HG03521 (cell line): Measurements from ENCODE around the gene PLD1.
"Not testable (repeated sequence)": the region's sequence is repeated elsewhere in the genome, so short reads cannot be mapped to it uniquely, and the experiment has no call there.

ENCODE experiments used
- ATAC-seq: cut with Tn5 transposase; IDR thresholded peaks from one replicate; pipeline ENCODE4 v1.9.1; 2021; ENCODE audit warnings: mild to moderate bottlenecking, moderate library complexity; ENCODE audit not compliant: unreplicated experiment

Gene PLD1

DNA sequence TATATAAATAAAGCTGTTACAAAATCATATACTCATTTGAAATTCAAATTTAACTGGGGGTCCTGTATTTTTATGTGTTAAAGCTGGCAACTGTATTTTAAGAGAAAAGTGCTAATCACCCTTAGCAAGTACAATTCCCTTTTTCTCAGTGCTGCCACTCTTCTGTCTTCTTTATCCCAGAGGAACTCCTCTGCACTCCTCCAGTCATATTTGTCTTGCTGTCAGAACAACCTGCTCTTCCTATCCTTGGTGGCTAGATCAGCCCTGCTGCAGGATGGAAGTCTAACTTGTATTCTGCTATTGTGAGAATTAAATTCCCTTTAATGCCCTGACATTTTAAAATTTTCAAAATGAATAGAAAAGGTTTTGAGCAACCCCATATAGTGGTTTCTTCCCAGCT lies 226.2 kb downstream of the PLD1 start:
- ATAC-seq: no peak

DNA sequence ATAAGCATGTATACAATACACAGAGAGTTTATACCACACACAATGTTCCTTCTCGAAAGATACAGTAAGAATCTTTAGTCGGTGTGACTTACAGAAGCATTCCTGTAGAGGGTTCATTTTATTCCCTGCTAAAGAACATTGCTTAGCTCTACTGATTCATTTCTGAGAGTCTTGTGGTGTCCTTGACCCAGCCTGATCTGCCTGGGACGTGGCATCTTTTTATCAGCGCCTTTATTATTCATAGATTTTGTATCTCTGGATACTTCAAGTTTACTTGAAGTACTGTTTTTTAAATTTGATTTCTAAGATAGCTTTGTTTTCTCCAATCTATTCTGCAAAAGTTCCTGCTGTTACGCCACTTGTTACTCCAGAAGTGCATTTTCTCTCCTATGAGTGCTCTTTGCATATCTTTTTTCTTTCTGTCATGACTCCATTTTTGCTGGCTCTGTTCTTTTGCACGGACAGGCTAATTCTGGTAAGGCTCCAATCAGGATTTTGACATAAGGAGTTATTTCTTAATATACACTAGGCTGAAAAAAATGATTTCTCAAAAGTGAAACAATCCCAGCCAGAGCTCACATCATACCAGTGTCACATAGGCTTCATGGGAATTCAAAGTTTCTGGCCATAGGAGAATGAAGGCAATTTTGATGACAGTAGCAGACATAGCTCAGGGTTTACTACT lies 235.6 kb downstream of the PLD1 start:
- ATAC-seq: no peak

DNA sequence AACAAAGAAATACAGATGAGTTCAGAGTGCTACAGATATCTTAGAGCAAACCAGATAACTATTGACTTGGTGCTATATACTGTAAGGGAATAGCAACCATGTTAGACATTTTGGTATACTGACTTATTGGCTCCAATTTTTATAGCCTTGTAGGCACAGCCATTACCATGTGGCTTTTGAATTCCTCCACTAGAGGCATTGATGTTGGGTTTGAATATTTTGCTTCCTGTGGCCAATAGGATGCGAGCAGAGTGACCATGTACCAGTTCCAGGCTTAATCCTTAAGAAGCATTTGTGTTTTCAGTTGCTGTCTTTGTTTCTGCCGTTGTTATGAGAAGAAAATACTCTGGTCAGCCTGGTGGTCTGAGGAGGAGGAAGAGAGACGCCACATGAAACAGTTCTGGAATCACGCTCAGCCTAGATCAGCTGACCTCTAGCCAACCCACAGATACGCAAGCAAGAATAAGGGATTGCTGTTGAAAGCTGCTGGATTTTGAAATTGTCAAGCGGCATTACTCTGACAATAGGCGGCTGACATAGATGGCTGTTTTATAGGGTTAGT lies 240.6 kb downstream of the PLD1 start:
- ATAC-seq: no peak

DNA sequence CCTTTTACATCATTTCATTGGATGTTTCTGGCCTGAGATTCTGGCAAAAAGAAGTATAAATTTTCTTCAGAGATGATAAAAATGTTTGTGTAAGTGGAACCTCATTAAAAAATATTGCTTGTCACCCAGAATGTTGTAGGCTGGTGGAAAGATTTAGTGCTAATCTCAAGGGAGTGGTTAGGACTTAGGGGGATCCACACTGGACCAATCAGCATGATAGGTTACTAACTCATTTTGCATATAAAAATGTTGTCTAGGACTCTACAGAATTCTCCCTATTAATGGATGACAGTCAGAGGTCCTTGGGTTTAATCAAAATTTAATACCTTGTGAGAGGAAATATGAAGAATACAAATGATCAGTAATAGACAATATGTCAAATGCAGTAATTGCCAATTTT lies 241.5 kb downstream of the PLD1 start:
- ATAC-seq: no peak

DNA sequence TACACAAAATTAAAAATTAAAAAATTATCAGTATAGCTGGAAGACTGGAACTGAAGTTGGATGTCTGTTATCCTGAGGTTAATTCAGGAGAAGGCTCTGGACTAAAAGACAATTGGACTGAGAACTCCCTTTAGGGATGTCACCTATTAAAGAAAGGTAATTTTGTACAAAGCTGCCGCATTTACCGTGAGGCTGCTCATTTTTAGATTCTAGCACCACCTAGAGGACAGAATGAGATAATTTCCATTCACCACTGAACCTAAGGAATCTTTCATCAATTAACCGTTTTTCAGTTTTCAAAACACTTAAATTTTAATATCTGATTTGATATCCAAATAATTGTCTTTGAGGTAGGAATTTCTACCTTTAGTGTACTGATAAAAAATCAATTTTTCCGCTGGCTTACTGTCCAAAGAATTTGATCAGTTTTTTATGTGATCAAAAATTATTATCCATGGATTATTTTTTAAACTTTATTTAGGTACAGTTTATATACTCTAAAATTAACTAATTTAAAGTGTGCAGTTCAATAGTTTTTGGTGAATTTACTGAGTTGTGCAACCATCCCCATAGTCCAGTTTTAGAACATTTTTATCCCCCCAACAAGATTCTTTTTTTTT lies 243.4 kb downstream of the PLD1 start:
- ATAC-seq: no peak

DNA sequence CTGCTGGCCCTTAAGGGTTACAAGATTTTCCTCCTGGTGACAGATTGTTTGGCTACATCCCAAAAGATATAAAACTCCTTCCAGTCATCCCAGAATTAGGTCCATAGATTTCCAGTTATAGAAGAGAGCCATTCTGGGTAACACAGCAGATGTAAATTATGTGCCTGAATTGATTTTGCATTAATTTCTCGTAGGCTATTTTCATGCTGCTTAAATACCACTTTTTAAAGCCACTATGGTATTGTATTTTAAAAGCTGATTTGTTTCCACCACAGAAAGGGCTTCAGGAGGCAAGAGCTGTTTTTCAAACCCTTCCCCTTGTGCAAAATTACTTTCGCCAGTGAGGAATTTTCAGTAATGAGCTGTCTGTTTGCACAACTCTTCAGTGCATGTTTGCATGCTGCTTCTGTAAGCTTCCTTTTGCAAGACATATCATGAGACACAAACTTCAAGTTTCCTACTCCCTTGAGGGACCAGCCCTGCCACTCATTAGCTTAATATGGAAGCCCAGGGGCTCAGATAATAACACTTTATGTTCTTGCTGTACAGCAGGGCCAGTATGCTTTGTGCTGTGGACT lies 244.7 kb downstream of the PLD1 start:
- no peak for ATAC-seq

DNA sequence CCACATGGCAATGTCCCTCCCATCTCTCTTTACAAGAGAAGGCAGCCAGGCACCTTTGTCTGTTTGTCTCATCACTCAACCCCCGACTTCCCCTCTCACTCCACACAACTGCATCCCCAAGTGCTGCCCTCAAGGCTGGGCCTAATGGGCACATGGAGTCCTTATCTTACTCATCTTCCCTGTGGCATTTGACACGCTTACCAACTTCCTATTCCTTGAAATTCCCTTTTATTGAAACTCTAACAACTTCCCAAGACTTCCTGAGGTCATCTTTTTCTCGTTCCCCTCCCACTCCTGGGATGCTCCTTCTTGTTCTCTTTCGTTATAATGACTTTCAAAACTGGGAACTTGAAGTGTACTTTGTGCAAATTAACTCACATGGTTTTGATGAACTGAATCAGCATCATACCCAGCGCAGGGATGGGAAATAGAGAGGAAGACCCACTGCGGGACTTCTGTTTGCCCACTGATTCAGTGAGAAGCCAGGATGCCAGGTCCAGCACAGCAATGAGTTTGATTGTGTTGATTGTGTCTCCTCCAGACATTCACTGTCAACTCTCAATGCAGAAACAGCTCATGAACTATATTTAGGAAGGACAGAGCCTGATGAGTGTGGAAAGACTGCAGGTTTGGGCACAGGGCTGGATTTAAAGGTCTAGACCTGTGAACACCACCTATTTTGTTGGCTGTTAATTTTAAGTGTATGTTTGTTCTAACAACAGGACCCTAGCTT lies 245.4 kb downstream of the PLD1 start:
- ATAC-seq: no peak

DNA sequence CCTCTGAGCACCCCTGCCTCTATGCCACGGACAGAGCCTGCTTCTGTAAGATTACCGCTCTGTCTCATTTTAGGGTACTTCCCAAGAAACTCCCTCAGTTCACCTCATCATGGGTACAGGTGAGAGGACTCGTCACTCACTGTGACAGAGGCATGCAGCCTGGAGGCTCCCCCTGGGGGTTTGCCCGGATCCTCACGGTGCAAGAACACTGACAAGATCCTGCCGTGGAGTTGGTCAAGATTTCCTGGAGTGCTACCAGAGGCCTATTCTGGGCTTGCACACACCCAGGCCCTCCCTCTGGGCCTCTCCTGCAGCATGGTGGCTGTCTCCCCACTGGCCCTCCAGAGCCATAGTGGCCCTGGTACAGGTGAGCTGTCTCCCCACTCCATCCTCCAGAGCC lies 247.0 kb downstream of the PLD1 start:
- ATAC-seq: no peak

DNA sequence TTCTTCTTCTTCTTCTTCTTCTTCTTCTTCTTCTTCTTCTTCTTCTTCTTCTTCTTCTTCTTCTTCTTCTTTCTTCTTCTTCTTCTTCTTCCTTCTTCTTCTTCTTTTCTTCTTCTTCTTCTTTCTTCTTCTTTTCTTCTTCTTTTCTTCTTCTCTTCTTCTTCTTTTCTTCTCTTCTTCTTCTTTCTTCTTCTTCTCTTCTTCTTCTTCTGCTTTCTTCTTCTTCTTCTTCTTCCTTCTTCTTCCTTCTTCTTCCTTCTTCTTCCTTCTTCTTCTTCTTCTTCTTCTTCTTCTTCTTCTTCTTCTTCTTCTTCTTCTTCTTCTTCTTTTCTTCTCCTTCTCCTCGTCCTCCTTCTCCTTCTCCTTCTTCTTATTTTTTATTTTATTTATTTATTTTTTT lies 247.8 kb downstream of the PLD1 start:
- not testable (repeated sequence) for ATAC-seq

DNA sequence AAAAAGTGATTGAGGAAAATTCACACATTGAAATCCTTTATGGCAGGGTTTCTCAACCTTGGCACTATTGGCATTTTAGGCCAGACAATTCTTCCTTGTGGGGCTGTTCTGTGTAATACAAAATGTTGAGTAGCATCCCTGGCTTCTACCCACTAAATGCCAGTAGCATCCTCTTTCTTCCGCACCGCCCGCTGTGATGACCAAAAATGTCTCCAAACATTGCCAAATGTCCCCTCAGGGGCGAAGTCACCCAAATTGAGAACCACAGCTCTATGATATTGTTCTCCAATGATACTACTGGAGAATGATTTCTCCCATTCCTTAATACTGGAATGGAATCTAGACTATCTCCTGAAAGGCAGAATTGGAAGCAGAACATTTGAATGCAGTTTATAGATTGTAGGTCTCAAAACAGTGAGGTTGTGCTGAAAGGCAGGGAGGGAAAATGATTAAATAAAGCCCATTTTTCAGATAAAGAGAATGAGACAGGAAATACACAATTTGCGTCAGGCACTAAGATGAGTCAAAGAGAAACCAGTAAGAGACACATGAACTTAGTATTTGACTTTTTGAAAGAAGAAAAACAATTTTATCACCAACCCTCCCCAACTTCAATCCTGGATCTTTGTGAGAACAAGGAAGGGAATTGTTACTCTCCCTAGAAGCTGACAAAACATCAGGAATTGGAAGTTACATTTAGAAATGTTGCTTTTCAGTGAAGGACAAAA lies 248.5 kb downstream of the PLD1 start:
- ATAC-seq: peak; percentile 50

DNA sequence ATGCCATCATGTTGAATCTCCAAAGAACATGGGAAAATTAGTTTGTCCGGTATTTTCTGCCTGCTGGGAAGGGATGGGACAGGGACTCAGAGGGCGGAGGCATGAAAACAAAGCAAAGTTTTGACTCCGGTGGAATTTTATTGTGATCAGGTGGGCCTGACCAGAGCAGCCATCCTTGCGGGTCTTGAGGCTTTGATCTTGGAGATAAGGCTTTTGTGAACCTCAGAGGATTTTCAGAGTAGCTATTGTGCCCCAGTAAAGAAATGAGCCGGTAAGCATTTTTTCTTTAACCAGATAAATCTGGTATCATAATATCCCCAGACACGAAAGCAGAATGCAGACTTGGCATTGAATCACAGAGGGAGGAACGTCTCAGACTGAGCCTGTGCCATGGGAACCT lies 250.7 kb downstream of the PLD1 start:
- no peak for ATAC-seq

DNA sequence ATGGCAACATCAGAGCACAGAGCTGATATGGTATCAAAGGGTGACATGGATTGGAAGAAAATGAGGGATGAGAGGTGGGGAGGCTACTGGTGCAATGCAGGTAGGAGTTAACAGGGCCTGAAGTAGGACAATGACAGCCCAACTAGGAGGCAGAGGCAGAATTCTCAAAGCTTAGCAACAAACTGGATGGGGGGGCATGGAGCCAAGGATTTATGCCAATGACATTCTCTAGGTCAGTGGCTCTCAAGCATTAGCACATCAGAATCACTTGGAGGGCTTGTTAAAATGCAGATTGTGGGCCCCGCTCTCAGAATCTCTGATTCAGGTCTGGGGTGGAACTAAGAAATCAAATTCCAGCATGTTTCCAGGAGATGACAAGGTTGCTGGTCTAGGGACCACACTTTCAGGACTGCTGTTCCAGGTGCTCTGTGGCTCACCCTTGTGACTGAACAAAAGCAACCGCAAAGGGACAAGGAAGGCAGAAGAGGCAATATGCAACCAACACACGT lies 252.0 kb downstream of the PLD1 start:
- ATAC-seq: no peak

DNA sequence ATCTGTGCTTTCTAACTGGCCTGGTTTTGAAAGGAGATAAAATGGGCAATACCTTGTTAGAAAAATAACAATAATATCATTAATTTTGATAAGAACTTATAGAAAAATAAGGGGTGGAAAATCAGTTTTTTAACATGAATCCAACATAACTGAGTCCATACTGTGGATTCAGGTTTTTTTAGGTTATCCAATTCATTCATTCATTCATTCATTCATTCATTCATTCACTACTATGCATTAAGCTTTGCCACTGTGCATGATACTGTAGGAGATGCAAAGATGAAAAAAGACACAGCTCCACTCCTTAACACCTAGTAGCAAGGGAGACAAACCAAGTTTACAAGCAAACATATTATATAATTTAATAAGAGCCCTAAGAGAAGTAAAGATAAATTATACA lies 253.1 kb downstream of the PLD1 start:
- no peak for ATAC-seq

DNA sequence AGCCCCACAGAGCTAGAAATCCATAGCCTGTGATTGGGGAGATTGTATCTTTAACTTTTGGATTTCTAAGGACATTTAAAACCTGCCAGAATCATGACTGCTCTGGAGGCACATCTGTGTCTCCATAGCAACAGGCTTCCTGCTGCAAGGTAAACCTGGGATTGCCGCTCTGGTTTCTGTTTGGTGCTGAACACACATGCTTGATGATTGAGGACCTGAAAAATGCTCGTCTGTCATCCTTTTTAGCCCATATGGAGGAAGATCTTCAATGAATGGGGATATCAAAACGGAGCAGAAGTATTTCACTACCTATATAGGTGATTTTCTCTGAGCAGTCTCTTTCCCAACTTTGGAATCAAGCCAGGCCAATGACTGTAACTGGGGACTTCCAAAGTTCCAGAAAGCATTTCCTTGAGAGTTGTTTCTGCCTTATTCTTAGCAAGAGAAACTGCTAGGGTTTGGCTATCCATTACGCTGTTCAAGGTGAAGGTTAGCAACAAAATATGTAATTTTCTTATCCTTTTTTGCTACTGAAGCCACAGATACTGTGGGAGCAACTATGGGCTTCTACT lies 253.6 kb downstream of the PLD1 start:
- no peak for ATAC-seq

DNA sequence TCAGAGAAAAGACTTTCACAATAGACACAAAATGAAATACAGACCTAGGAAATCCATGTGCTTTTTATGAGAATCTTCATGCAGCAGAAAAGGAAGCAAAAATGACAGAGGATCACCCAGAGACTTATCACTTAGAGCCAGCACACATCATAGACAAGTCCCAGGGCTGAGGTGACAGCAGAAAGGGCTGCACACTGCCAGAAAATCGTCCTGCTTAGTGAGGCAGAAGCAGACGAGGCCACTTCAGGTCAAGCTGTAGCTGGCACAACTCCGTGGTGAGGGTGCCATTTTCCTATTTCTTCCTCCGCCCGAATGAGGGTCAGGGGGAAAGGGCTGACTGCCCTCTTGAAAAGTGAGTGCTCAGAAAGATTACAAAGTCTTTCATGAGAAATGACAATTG lies 254.1 kb downstream of the PLD1 start:
- no peak for ATAC-seq

DNA sequence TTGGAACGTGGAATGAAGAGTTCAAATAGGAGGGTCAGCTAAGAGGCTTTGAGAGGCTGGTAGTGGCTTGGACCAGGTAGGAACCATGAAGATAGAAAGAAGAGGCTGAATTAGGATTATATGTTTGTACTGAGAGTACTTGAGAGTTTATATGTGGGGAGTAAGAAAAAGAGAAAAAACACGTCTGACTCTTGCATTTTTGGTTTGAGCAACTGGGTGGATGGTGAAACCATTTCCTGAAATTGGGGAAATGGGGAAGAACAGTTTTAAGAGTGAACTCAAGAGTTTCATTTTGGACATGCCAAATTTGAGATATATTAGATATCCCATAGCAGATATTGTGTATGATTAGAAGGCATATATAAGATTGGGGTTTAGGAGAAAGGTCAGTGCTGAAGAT lies 257.2 kb downstream of the PLD1 start:
- no peak for ATAC-seq

DNA sequence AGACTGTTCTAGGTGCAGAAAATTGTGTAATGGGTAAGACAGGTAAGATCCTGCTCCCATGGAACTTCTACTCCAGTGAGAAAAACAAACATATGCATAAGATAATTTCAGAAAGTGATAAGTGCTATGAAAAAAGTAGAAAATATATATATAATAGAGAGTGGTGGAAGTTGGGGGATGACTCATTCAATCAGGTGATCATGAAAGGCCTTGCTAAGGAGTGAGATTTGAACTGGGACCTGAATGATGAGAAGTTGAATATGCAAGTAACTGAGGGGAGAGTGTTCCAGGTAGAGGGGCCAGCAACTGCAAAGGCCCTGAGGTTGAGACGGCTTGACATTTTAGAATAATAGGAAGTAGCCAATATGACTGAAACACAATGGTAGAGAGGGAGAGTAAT lies 257.8 kb downstream of the PLD1 start:
- no peak for ATAC-seq

DNA sequence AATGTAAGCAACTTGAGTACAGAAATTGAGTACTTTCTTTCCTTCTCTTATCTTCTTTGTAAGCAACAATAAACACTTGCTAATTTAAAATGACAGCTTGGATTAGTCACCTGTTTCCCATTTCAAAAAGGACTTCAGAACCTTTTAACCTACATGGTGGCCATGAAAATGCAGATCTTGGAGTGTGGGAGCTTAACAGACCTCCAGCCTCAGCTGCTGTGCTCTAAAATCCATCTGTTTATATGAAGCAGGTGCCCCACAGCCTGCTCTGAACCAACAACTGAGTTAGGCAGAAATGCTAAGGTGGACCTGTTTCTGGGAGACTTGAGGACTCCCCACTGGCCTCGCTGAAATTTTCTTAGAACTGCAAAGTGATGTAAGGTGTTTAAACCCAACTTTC lies 259.0 kb downstream of the PLD1 start:
- ATAC-seq: no peak
